WTC11 (cell line): Measurements from ENCODE around the gene PGA3. TPM values are rescaled to one million over a fixed set of nuclear protein-coding genes. Genes with fewer than 3 reads are reported as not detected.

Source experiments
- ATAC-seq: fragments of 200-7000 bp; cut with Tn5 transposase; 2 replicates; pipeline ENCODE4 v1.10.0; 2021; ENCODE audit warnings: mild to moderate bottlenecking, moderate library complexity
- CTCF ChIA-PET: fragments of 300-600 bp; sonication (Branson Sonifier 250); formaldehyde crosslinking; loops from one replicate; lab custom pipeline; 2021; ENCODE audit warnings: antibody characterized with exemption; lab: Charles Lee
- POLR2A ChIA-PET: fragments of 350-600 bp; sonication (Branson Sonifier 250); formaldehyde crosslinking; loops from one replicate; lab custom pipeline; 2021; ENCODE audit warnings: antibody characterized with exemption; lab: Charles Lee
- DNase-seq: peaks from one replicate; pipeline ENCODE4 v3.0.0; 2021; ENCODE audit warnings: low spot score
- H3K27ac Mint-ChIP-seq: 2 replicates; pipeline ENCODE4 v1.8.0; 2021; ENCODE audit warnings: mixed read lengths
- H3K27me3 Mint-ChIP-seq: 2 replicates; pipeline ENCODE4 v1.8.0; 2021; ENCODE audit warnings: low read depth, mild to moderate bottlenecking, moderate library complexity, mixed read lengths
- H3K36me3 Mint-ChIP-seq: 2 replicates; pipeline ENCODE4 v1.8.0; 2021; ENCODE audit warnings: mixed read lengths
- H3K4me1 Mint-ChIP-seq: 2 replicates; pipeline ENCODE4 v1.8.0; 2022; ENCODE audit warnings: mixed read lengths
- H3K4me3 Mint-ChIP-seq: 2 replicates; pipeline ENCODE4 v1.8.0; 2021; ENCODE audit warnings: mild to moderate bottlenecking, moderate library complexity, mixed read lengths
- H3K9me3 Mint-ChIP-seq: 2 replicates; pipeline ENCODE4 v1.8.0; 2021; ENCODE audit warnings: mixed read lengths
- ELF4 ChIP-seq: sonication (generic); formaldehyde crosslinking; IDR thresholded peaks from 2 replicates; pipeline ENCODE4 v1.8.1; 2022; ENCODE audit warnings: low read depth, mild to moderate bottlenecking, moderate library complexity, missing genetic modification reagents
- EMX1 ChIP-seq: fragments of 250-450 bp; sonication (Bioruptor Pico); IDR thresholded peaks from 2 replicates; pipeline ENCODE4 v1.8.0; 2021; ENCODE audit warnings: mild to moderate bottlenecking
- GTF2I ChIP-seq: fragments of 250-450 bp; sonication (Bioruptor Pico); conservative IDR thresholded peaks from 2 replicates; pipeline ENCODE4 v1.4.0; 2021; ENCODE audit warnings: mild to moderate bottlenecking
- JAZF1 ChIP-seq: fragments of 250-450 bp; sonication (Bioruptor Pico); IDR thresholded peaks from 2 replicates; pipeline ENCODE4 v1.9.0; 2021; ENCODE audit warnings: moderate library complexity, mild to moderate bottlenecking, inconsistent platforms
- JUN ChIP-seq: sonication (generic); formaldehyde crosslinking; IDR thresholded peaks from 2 replicates; pipeline ENCODE4 v1.8.0; 2023; ENCODE audit warnings: mild to moderate bottlenecking, missing genetic modification reagents
- NR2C2 ChIP-seq: sonication (generic); formaldehyde crosslinking; IDR thresholded peaks from 2 replicates; pipeline ENCODE4 v1.8.0; 2022; ENCODE audit warnings: mild to moderate bottlenecking, missing genetic modification reagents
- RORB ChIP-seq: fragments of 250-450 bp; sonication (Bioruptor Pico); IDR thresholded peaks from 2 replicates; pipeline ENCODE4 v1.9.0; 2021; ENCODE audit warnings: mild to moderate bottlenecking
- total RNA-seq: library from RNA; stranded (reverse); gene quantifications from 3 replicates; pipeline ENCODE4 v1.2.3, GENCODE V29; 2021
- TF ChIP-seq, protein P1 (sequence below): sonication (generic); formaldehyde crosslinking; IDR thresholded peaks from 2 replicates; pipeline ENCODE4 v1.8.1; 2023; ENCODE audit warnings: mild to moderate bottlenecking, missing genetic modification reagents, borderline replicate concordance
- TF ChIP-seq, protein P2 (sequence below): sonication (generic); formaldehyde crosslinking; IDR thresholded peaks from 2 replicates; pipeline ENCODE4 v1.8.1; 2023; ENCODE audit warnings: mild to moderate bottlenecking, missing genetic modification reagents, moderate library complexity
- TF ChIP-seq, protein P3 (sequence below): fragments of 250-450 bp; sonication (Bioruptor Pico); IDR thresholded peaks from 2 replicates; pipeline ENCODE4 v1.8.0; 2021; ENCODE audit warnings: mild to moderate bottlenecking
- TF ChIP-seq, protein P4 (sequence below): sonication (generic); formaldehyde crosslinking; IDR thresholded peaks from 2 replicates; pipeline ENCODE4 v1.8.1; 2023; ENCODE audit warnings: mild to moderate bottlenecking, moderate library complexity, missing genetic modification reagents
- TF ChIP-seq, protein P5 (sequence below): sonication (generic); formaldehyde crosslinking; IDR thresholded peaks from 2 replicates; pipeline ENCODE4 v1.8.0; 2023; ENCODE audit warnings: missing genetic modification reagents
- TF ChIP-seq, protein P6 (sequence below): sonication (generic); formaldehyde crosslinking; IDR thresholded peaks from 2 replicates; pipeline ENCODE4 v1.8.1; 2023; ENCODE audit warnings: mild to moderate bottlenecking, missing genetic modification reagents, moderate library complexity
- TF ChIP-seq, protein P7 (sequence below): sonication (generic); formaldehyde crosslinking; IDR thresholded peaks from 2 replicates; pipeline ENCODE4 v1.8.0; 2023; ENCODE audit warnings: mild to moderate bottlenecking, missing genetic modification reagents
- TF ChIP-seq, protein P8 (sequence below): fragments of 250-450 bp; sonication (Bioruptor Pico); conservative IDR thresholded peaks from 2 replicates; pipeline ENCODE4 v1.9.0; 2021; ENCODE audit warnings: mild to moderate bottlenecking
- TF ChIP-seq, protein P9 (sequence below): sonication (generic); formaldehyde crosslinking; IDR thresholded peaks from 2 replicates; pipeline ENCODE4 v1.8.1; 2022; ENCODE audit warnings: low read depth, missing genetic modification reagents, borderline replicate concordance

The PGA3 gene
- total RNA-seq, 1 experiment from 2014 or later = 0.20 TPM

DNA sequence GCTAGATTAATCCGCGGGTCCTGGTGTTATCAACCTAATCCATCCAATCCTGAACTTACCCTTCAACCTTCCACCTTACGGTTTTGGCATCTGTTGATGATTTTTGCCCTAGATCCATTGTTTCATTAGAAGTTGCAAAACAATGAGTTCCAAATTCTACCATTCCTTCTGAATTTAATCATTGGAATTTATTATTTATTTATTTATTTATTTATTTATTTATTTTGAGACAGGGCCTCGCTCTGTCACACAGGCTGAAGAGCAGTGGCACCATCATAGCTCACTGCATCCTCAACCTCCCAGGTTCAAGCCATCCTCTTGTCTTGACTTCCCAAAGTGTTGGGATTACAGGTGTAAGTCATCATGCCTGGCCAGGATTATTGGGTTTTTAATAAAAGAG lies 21.8 kb upstream of the PGA3 start:
- H3K36me3 Mint-ChIP-seq = no peaks in the 10 kb centered on the region
- POLR2A ChIA-PET = no interaction called here
- no peak overlapping the region for H3K4me3 Mint-ChIP-seq
- no peak for ATAC-seq
- no peak for DNase-seq
- CTCF ChIA-PET = no interaction called here
- H3K27me3 Mint-ChIP-seq = no peaks in the 10 kb centered on the region; the same call in 1 of the 2 replicates
- TF ChIP-seq, protein P1, sequence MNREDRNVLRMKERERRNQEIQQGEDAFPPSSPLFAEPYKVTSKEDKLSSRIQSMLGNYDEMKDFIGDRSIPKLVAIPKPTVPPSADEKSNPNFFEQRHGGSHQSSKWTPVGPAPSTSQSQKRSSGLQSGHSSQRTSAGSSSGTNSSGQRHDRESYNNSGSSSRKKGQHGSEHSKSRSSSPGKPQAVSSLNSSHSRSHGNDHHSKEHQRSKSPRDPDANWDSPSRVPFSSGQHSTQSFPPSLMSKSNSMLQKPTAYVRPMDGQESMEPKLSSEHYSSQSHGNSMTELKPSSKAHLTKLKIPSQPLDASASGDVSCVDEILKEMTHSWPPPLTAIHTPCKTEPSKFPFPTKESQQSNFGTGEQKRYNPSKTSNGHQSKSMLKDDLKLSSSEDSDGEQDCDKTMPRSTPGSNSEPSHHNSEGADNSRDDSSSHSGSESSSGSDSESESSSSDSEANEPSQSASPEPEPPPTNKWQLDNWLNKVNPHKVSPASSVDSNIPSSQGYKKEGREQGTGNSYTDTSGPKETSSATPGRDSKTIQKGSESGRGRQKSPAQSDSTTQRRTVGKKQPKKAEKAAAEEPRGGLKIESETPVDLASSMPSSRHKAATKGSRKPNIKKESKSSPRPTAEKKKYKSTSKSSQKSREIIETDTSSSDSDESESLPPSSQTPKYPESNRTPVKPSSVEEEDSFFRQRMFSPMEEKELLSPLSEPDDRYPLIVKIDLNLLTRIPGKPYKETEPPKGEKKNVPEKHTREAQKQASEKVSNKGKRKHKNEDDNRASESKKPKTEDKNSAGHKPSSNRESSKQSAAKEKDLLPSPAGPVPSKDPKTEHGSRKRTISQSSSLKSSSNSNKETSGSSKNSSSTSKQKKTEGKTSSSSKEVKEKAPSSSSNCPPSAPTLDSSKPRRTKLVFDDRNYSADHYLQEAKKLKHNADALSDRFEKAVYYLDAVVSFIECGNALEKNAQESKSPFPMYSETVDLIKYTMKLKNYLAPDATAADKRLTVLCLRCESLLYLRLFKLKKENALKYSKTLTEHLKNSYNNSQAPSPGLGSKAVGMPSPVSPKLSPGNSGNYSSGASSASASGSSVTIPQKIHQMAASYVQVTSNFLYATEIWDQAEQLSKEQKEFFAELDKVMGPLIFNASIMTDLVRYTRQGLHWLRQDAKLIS (CRISPR knock-in tag) = no peak
- no peak for TF ChIP-seq RORB
- TF ChIP-seq EMX1 = no peak
- TF ChIP-seq, protein P2, sequence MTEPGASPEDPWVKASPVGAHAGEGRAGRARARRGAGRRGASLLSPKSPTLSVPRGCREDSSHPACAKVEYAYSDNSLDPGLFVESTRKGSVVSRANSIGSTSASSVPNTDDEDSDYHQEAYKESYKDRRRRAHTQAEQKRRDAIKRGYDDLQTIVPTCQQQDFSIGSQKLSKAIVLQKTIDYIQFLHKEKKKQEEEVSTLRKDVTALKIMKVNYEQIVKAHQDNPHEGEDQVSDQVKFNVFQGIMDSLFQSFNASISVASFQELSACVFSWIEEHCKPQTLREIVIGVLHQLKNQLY (CRISPR knock-in tag) = no peak
- H3K9me3 Mint-ChIP-seq = no peaks in the 10 kb centered on the region
- no peak overlapping the region for H3K27ac Mint-ChIP-seq
- H3K4me1 Mint-ChIP-seq = no peaks in the 10 kb centered on the region

DNA sequence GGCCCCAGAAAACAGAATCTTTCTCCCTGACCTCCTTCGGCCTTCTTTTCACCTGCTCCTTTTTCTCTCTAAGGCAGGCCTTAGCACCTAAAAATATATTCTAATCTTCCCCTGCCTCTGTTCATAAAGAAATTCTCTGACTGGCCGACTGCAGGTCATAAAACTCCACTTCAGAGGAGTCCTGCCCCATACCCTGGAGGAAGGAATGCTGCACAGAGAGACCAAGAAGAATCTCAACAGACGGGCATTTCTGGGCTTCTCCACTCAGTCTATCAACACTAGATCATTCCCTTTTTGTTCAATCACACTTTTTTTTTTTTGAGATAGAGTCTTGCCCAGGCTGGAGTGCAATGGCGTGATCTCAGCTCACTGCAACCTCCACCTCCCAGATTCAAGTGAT lies 19.7 kb upstream of the PGA3 start:
- CTCF ChIA-PET = interaction anchor here (0.8 to 1.6 kb wide), 2 partner anchors 10 to 408 kb away, joined by 3 read pairs; no protein-coding TSS in a partner anchor
- TF ChIP-seq JUN (no peak), JAZF1 (CRISPR knock-in tag) (no peak), RORB (no peak), NR2C2 (no peak), ELF4 (CRISPR knock-in tag) (no peak), GTF2I (no peak)
- TF ChIP-seq, protein P3, sequence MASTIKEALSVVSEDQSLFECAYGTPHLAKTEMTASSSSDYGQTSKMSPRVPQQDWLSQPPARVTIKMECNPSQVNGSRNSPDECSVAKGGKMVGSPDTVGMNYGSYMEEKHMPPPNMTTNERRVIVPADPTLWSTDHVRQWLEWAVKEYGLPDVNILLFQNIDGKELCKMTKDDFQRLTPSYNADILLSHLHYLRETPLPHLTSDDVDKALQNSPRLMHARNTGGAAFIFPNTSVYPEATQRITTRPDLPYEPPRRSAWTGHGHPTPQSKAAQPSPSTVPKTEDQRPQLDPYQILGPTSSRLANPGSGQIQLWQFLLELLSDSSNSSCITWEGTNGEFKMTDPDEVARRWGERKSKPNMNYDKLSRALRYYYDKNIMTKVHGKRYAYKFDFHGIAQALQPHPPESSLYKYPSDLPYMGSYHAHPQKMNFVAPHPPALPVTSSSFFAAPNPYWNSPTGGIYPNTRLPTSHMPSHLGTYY = no peak
- TF ChIP-seq, protein P4, sequence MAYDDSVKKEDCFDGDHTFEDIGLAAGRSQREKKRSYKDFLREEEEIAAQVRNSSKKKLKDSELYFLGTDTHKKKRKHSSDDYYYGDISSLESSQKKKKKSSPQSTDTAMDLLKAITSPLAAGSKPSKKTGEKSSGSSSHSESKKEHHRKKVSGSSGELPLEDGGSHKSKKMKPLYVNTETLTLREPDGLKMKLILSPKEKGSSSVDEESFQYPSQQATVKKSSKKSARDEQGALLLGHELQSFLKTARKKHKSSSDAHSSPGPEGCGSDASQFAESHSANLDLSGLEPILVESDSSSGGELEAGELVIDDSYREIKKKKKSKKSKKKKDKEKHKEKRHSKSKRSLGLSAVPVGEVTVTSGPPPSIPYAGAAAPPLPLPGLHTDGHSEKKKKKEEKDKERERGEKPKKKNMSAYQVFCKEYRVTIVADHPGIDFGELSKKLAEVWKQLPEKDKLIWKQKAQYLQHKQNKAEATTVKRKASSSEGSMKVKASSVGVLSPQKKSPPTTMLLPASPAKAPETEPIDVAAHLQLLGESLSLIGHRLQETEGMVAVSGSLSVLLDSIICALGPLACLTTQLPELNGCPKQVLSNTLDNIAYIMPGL = no peak
- TF ChIP-seq, protein P5, sequence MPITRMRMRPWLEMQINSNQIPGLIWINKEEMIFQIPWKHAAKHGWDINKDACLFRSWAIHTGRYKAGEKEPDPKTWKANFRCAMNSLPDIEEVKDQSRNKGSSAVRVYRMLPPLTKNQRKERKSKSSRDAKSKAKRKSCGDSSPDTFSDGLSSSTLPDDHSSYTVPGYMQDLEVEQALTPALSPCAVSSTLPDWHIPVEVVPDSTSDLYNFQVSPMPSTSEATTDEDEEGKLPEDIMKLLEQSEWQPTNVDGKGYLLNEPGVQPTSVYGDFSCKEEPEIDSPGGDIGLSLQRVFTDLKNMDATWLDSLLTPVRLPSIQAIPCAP (CRISPR knock-in tag) = no peak
- TF ChIP-seq, protein P6, sequence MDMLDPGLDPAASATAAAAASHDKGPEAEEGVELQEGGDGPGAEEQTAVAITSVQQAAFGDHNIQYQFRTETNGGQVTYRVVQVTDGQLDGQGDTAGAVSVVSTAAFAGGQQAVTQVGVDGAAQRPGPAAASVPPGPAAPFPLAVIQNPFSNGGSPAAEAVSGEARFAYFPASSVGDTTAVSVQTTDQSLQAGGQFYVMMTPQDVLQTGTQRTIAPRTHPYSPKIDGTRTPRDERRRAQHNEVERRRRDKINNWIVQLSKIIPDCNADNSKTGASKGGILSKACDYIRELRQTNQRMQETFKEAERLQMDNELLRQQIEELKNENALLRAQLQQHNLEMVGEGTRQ (CRISPR knock-in tag) = no peak
- TF ChIP-seq, protein P7, sequence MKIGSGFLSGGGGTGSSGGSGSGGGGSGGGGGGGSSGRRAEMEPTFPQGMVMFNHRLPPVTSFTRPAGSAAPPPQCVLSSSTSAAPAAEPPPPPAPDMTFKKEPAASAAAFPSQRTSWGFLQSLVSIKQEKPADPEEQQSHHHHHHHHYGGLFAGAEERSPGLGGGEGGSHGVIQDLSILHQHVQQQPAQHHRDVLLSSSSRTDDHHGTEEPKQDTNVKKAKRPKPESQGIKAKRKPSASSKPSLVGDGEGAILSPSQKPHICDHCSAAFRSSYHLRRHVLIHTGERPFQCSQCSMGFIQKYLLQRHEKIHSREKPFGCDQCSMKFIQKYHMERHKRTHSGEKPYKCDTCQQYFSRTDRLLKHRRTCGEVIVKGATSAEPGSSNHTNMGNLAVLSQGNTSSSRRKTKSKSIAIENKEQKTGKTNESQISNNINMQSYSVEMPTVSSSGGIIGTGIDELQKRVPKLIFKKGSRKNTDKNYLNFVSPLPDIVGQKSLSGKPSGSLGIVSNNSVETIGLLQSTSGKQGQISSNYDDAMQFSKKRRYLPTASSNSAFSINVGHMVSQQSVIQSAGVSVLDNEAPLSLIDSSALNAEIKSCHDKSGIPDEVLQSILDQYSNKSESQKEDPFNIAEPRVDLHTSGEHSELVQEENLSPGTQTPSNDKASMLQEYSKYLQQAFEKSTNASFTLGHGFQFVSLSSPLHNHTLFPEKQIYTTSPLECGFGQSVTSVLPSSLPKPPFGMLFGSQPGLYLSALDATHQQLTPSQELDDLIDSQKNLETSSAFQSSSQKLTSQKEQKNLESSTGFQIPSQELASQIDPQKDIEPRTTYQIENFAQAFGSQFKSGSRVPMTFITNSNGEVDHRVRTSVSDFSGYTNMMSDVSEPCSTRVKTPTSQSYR (CRISPR knock-in tag) = no peak
- TF ChIP-seq, protein P8, sequence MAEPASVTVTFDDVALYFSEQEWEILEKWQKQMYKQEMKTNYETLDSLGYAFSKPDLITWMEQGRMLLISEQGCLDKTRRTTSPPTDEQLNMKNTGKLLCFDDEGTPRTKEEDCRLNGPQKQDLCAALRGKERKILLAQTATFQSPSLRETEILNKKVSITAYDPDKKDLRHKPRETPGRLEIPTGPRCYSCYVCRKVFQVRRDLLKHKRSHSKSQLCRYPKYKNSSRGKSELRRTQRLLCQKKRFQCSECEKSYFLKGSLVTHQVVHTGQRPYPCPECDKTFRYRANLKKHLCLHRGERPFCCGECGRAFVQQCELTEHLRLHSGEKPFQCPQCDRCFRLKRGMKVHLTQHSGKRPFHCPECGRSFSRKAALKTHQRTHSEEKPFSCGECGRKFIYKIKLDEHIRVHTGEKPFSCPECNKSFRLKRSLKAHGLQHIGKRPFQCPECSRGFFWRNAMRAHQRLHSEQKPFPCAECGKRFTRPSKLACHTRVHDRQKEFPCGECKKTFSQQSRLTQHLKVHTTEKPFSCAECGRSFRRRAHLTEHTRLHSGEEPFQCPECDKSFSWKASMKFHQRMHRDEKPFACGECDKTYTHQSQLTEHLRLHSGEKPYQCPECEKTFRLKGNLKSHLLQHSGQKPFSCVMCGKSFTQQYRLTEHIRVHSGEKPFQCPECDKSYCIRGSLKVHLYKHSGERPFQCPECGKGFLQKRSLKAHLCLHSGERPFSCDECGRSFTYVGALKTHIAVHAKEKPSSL = no peak
- TF ChIP-seq, protein P9, sequence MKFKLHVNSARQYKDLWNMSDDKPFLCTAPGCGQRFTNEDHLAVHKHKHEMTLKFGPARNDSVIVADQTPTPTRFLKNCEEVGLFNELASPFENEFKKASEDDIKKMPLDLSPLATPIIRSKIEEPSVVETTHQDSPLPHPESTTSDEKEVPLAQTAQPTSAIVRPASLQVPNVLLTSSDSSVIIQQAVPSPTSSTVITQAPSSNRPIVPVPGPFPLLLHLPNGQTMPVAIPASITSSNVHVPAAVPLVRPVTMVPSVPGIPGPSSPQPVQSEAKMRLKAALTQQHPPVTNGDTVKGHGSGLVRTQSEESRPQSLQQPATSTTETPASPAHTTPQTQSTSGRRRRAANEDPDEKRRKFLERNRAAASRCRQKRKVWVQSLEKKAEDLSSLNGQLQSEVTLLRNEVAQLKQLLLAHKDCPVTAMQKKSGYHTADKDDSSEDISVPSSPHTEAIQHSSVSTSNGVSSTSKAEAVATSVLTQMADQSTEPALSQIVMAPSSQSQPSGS (CRISPR knock-in tag) = no peak
- no peaks in the 10 kb centered on the region; the same call in 1 of the 2 replicates for H3K27me3 Mint-ChIP-seq
- DNase-seq = no peak
- no peaks in the 10 kb centered on the region for H3K9me3 Mint-ChIP-seq
- H3K4me3 Mint-ChIP-seq = no peak overlapping the region
- no peak for ATAC-seq
- no peaks in the 10 kb centered on the region for H3K4me1 Mint-ChIP-seq
- H3K27ac Mint-ChIP-seq = no peak overlapping the region
- POLR2A ChIA-PET = no interaction called here
- no peaks in the 10 kb centered on the region for H3K36me3 Mint-ChIP-seq
